SU-DHL-6 (cell line): ENCODE measurements around the gene CCDC7.

Experiments
- H2AFZ ChIP-seq: fragments of 200-600 bp; sonication (generic); 2 replicates; pipeline ENCODE4 v1.6.1; 2014; ENCODE audit warnings: low read depth, mild to moderate bottlenecking, moderate library complexity, mixed read lengths, antibody characterized with exemption, low read length; ENCODE audit not compliant: severe bottlenecking
- H3F3A ChIP-seq: fragments of 200-600 bp; shearing (Covaris generic); 2 replicates; pipeline ENCODE4 v1.6.0; 2016; ENCODE audit warnings: antibody characterized with exemption, mild to moderate bottlenecking; ENCODE audit not compliant: insufficient read depth
- H3K27ac ChIP-seq: fragments of 200-600 bp; sonication (generic); 2 replicates; pipeline ENCODE4 v1.5.1; 2016; ENCODE audit warnings: low read depth, mild to moderate bottlenecking, low read length, moderate library complexity, mixed read lengths
- H3K27me3 ChIP-seq: fragments of 200-600 bp; sonication (generic), shearing (Covaris generic); 2 replicates; pipeline ENCODE4 v1.6.0; 2014; ENCODE audit warnings: mild to moderate bottlenecking, low read length
- H3K36me3 ChIP-seq: fragments of 200-600 bp; sonication (generic); 2 replicates; pipeline ENCODE4 v1.6.1; 2014; ENCODE audit warnings: mild to moderate bottlenecking, low read length, mixed read lengths
- H3K4me2 ChIP-seq: fragments of 300-600, 200-600 bp; shearing (Covaris generic), sonication (generic); 2 replicates; pipeline ENCODE4 v1.6.0; 2014; ENCODE audit warnings: low read length, low read depth, mild to moderate bottlenecking; ENCODE audit not compliant: poor library complexity, severe bottlenecking
- H3K4me3 ChIP-seq: fragments of 200-600 bp; sonication (generic); 2 replicates; pipeline ENCODE4 v1.5.1; 2014; ENCODE audit warnings: antibody characterized with exemption, low read length, mild to moderate bottlenecking, mixed read lengths; ENCODE audit not compliant: insufficient read depth, poor library complexity, severe bottlenecking
- H3K79me2 ChIP-seq: fragments of 200-600 bp; sonication (generic); 2 replicates; pipeline ENCODE4 v1.6.1; 2014; ENCODE audit warnings: mild to moderate bottlenecking, low read length, moderate library complexity; ENCODE audit not compliant: insufficient read depth
- H3K9ac ChIP-seq: fragments of 200-600 bp; sonication (generic); 2 replicates; pipeline ENCODE4 v1.7.0; 2014; ENCODE audit warnings: mild to moderate bottlenecking, low read length
- H3K9me2 ChIP-seq: fragments of 200-600 bp; sonication (generic); replicated peaks from 2 replicates; pipeline ENCODE4 v1.6.1; 2014; ENCODE audit warnings: low read length; ENCODE audit not compliant: insufficient read depth
- H3K9me3 ChIP-seq: fragments of 200-600 bp; sonication (generic); 2 replicates; pipeline ENCODE4 v1.6.1; 2014; ENCODE audit warnings: low read length, mixed read lengths; ENCODE audit not compliant: insufficient read depth
- H4K20me1 ChIP-seq: fragments of 200-600 bp; sonication (generic); 2 replicates; pipeline ENCODE4 v1.6.1; 2014; ENCODE audit warnings: low read depth, mild to moderate bottlenecking, antibody characterized with exemption, low read length, moderate library complexity, mixed read lengths
- CTCF ChIP-seq: fragments of 200-600 bp; sonication (generic); IDR thresholded peaks from one replicate; pipeline ENCODE4 v1.5.1; 2017; ENCODE audit warnings: antibody characterized with exemption, mild to moderate bottlenecking, low read length, moderate library complexity; ENCODE audit not compliant: insufficient read depth, poor library complexity, severe bottlenecking
- EZH2phosphoT487 ChIP-seq: fragments of 200-600 bp; sonication (generic), shearing (Covaris generic); conservative IDR thresholded peaks from 2 replicates; pipeline ENCODE4 v1.6.1; 2018; ENCODE audit warnings: mild to moderate bottlenecking, antibody characterized with exemption, low read length, moderate library complexity, mixed read lengths

Gene CCDC7

GRCh38 chr10:32887481-32887880 is 441.5 kb downstream of the CCDC7 start:
- Histone ChIP-seq H3K79me2 (no peaks in the 10 kb centered on the region), H3K4me3 (no peak overlapping the region), H3F3A (no peaks in the 10 kb centered on the region), H3K9me3 (no peaks in the 10 kb centered on the region), H3K36me3 (no peaks in the 10 kb centered on the region), H3K27ac (no peak overlapping the region), H3K4me2 (no peak overlapping the region), H3K9ac (no peak overlapping the region), H4K20me1 (no peaks in the 10 kb centered on the region), H3K9me2 (no peaks in the 10 kb centered on the region), H3K27me3 (no peaks in the 10 kb centered on the region), H2AFZ (no peak overlapping the region)
- TF ChIP-seq EZH2phosphoT487: no peak
- TF ChIP-seq CTCF: no peak

- H3K4me2 ChIP-seq: no peak overlapping the region
- H3K4me3 ChIP-seq: no peak overlapping the region
- H2AFZ ChIP-seq: no peak overlapping the region
- no peaks in the 10 kb centered on the region for H3K9me3 ChIP-seq
- no peaks in the 10 kb centered on the region for H3F3A ChIP-seq
- no peaks in the 10 kb centered on the region for H3K36me3 ChIP-seq
- H4K20me1 ChIP-seq: no peaks in the 10 kb centered on the region
- no peak overlapping the region for H3K27ac ChIP-seq
- H3K27me3 ChIP-seq: no peaks in the 10 kb centered on the region
- no peaks in the 10 kb centered on the region for H3K9me2 ChIP-seq
- TF ChIP-seq EZH2phosphoT487: no peak
- no peak for TF ChIP-seq CTCF
- no peaks in the 10 kb centered on the region for H3K79me2 ChIP-seq
- H3K9ac ChIP-seq: no peak overlapping the region
These were observed 442.4 kb downstream of the CCDC7 start for GRCh38 chr10:32888161-32888927.

- Histone ChIP-seq H3K79me2 (no peaks in the 10 kb centered on the region), H3K4me2 (no peak overlapping the region), H3K9me3 (no peaks in the 10 kb centered on the region), H3K27me3 (no peaks in the 10 kb centered on the region), H3K36me3 (no peaks in the 10 kb centered on the region), H2AFZ (no peak overlapping the region), H4K20me1 (no peaks in the 10 kb centered on the region), H3F3A (no peaks in the 10 kb centered on the region), H3K9me2 (no peaks in the 10 kb centered on the region), H3K9ac (no peak overlapping the region), H3K27ac (no peak overlapping the region), H3K4me3 (no peak overlapping the region)
- TF ChIP-seq CTCF: no peak
- no peak for TF ChIP-seq EZH2phosphoT487
These were observed 443.8 kb downstream of the CCDC7 start for GRCh38 chr10:32889631-32890212.
